Measurements from ENCODE around the gene HPS5.
"Not testable (repeated sequence)": the region's sequence is repeated elsewhere in the genome, so short reads cannot be mapped to it uniquely, and the experiment has no call there.

Gene HPS5

DNA sequence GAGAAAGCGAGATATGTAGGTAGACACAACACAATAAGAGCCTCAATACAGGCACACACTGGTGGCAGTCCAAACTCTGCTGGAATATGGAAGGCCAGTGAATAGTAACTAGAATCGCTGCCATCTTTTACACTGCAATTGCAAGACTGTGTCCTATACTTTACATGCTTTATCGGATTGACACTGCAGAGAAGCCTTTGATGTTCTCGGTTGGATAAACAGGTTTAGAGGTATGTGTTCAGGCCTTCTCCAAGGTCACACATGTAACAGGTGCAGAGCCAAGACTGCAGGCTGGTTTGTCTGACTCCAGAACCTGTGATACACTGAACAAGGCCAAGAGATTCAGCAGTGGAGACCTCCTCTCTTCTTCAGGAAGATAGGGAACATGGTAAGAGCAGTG is 50.7 kb downstream of the HPS5 start:
- H3K4me3 ChIP-seq (ENCODE audit: low read depth, low read length) = no peak overlapping the region
- no peak for DNase-seq (ENCODE audit: low read depth, low spot score)
- POLR2A ChIA-PET = no interaction called here
- TF ChIP-seq, protein P1, sequence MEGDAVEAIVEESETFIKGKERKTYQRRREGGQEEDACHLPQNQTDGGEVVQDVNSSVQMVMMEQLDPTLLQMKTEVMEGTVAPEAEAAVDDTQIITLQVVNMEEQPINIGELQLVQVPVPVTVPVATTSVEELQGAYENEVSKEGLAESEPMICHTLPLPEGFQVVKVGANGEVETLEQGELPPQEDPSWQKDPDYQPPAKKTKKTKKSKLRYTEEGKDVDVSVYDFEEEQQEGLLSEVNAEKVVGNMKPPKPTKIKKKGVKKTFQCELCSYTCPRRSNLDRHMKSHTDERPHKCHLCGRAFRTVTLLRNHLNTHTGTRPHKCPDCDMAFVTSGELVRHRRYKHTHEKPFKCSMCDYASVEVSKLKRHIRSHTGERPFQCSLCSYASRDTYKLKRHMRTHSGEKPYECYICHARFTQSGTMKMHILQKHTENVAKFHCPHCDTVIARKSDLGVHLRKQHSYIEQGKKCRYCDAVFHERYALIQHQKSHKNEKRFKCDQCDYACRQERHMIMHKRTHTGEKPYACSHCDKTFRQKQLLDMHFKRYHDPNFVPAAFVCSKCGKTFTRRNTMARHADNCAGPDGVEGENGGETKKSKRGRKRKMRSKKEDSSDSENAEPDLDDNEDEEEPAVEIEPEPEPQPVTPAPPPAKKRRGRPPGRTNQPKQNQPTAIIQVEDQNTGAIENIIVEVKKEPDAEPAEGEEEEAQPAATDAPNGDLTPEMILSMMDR (IDR thresholded peaks at IDR 0.05; ENCODE audit: insufficient read depth, low read length, missing control alignments) = no peak
- CTCF ChIA-PET = no interaction called here

DNA sequence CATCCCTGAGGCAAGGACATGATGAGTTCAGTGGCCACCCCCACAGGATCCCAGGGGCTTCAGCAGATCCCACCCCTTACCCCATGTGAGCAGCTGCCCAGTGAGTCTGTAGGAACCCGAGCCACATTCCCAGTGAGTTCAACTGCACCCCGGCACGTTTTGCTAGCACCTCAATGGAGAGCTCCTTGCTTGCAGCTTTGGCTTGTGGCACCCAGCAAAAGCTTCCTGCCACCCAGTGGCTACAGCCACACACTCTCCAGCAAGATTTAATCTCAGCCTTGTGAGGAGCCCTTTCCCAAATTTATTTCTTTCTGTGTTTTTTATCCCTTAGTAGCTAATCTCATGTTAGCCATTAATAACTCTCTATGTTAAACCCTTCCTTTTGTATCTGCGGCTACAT is 51.8 kb downstream of the HPS5 start:
- ChIA-PET CTCF (interaction anchor here (0.8 kb wide), 1 partner anchor 26 kb away, joined by 3 read pairs; no protein-coding TSS in a partner anchor), POLR2A (interaction anchor here (0.6 kb wide), 1 partner anchor 71 kb away, joined by 3 read pairs; no protein-coding TSS in a partner anchor)
- TF ChIP-seq, protein P1 (IDR thresholded peaks at IDR 0.05; ENCODE audit: insufficient read depth, low read length, missing control alignments) = no peak
- H3K4me3 ChIP-seq (ENCODE audit: low read depth, low read length) = no peak overlapping the region
- DNase-seq (ENCODE audit: low read depth, low spot score) = no peak

DNA sequence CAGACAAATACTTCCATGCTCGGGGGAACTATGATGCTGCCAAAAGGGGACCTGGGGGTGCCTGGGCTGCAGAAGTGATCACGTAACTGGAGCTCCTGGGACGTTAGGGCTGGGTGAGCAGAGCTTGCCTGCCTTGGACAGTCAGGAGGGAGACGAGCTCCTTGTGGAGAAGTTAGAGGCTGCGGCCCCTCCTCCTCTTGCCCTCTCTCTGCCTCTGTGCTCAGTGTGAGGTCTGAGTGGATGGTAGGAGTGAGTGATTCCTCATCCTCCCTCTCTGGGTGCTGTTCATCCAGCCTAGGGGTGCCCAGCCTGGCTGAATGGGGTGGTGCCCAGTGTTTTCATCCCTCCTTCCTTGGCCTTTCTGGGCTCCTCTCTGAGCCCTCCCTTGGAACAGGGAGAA is 52.7 kb downstream of the HPS5 start:
- POLR2A ChIA-PET; H3K4me3 ChIP-seq (ENCODE audit: low read depth, low read length); DNase-seq (ENCODE audit: low read depth, low spot score): not testable (repeated sequence)
- CTCF ChIA-PET = interaction anchor here (0.9 kb wide), 1 partner anchor 25 kb away, joined by 3 read pairs; no protein-coding TSS in a partner anchor

DNA sequence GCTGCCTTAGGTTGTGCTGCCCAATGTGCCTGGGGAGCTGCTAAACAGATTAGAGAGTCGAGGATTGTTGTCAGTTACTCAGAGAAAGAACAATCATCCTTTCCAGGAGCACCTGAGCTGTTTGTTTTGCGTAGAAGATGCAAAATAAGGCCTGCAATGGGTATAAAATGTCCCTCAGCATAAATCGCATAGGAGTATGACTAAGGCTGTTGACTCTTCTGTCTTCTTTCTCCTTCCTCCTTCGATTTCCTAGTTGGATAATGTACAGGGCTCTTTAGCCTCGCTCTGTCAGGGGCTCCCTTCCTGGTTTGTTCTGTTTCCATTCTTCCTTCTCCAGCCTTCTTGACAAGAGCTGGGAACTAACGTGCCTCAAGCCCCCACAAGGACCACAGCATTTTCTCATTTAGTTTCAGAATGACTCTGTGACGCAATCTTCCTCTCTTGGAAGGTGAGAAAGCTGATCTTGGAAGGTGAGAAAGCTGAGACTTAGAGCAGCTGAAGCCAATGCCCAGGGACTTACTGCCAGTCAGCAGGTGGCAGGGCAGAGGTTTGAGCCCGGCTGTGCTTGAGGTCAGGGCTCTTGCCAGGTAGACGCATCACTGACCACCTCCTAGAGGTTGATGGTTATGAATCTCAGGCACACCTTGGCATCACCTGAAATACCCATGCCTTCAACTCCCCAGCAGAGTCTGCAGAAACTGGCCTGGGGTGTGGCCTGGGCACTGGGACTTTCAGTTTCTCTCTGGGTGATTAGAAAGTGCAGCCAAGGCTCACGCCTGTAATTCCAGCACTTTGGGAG is 54.4 kb downstream of the HPS5 start:
- CTCF ChIA-PET = not testable (repeated sequence)

DNA sequence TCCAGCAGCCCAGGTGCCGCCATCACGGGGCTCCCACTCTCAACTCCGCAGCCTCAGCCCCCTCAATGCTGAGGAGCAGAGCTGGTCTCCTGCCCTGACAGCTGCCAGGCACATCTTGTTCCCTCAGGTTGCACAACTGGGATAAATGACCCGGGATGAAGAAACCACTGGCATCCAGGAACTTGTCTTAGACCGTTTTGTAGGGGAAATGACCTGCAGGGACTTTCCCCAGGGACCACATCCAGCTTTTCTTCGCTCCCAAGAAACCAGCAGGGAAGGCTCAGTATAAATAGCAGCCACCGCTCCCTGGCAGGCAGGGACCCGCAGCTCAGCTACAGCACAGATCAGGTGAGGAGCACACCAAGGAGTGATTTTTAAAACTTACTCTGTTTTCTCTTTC is 56.0 kb downstream of the HPS5 start, which contains the start of gene SAA1:
TSS of gene SAA1 (plus strand) at position 316 of the 400 bp plus-strand sequence. CDS start 624 bp downstream, outside the sequence.
- CTCF ChIA-PET = interaction anchor here (1.1 to 1.4 kb wide), 2 partner anchors 13 to 22 kb away, joined by 3 to 5 read pairs; no protein-coding TSS in a partner anchor
- no peak for DNase-seq (ENCODE audit: low read depth, low spot score)
- no peak within 1 kb of the TSS for H3K4me3 ChIP-seq (ENCODE audit: low read depth, low read length)
- TF ChIP-seq, protein P1 (IDR thresholded peaks at IDR 0.05; ENCODE audit: insufficient read depth, low read length, missing control alignments) = no peak
- POLR2A ChIA-PET = no interaction called here

More for the DNA sequence above, 54.4 kb downstream of the HPS5 start:
- DNase-seq (ENCODE audit: low read depth, low spot score); POLR2A ChIA-PET; H3K4me3 ChIP-seq (ENCODE audit: low read depth, low read length): not testable (repeated sequence)

DNA sequence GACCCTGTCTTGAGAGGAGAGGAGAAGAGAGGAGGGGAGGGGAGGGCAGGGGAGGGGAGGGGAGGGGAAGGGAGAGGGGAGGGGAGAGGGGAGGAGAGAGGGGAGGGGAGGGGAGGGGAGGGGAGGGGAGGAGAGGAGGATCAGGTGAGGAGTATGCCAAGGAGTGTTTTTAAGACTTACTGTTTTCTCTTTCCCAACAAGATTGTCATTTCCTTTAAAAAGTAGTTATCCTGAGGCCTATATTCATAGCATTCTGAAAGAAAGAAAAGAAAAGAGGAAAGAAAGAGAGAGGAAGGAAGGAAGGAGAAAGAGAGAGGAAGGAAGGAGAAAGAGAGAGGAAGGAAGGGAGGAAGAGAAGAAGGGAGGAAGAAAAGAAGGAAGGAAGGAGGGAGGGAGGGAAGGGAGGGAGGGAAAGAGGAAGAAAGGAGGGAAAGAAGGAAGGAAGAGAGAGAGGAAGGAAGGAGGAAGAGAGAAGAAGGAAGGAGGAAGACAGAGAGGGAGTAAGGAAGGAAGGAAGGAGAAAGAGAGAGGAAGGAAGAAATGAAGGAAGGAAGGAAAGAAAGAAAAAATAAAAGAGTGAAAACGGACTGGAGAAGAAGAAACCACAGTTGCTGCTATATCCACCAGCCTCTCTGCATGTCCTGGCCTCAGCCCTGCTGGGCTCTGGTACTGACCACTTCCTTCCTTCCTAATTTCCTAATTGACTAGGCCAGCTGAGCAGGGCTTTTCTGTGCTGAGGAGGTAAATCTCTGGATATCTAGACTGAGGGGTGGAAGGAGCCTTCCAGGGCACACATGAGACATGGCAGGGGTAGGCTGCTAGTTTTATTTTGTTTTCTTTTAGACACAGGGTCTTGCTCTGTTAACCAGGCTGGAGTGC is 57.0 kb downstream of the HPS5 start:
- CTCF ChIA-PET = interaction anchor here (1.1 to 2.0 kb wide), 3 partner anchors 12 to 21 kb away, joined by 3 to 7 read pairs (median 5); no protein-coding TSS in a partner anchor
- TF ChIP-seq, protein P1 (IDR thresholded peaks at IDR 0.05; ENCODE audit: insufficient read depth, low read length, missing control alignments) = no peak
- POLR2A ChIA-PET = no interaction called here
- no peak overlapping the region for H3K4me3 ChIP-seq (ENCODE audit: low read depth, low read length)
- no peak for DNase-seq (ENCODE audit: low read depth, low spot score)

DNA sequence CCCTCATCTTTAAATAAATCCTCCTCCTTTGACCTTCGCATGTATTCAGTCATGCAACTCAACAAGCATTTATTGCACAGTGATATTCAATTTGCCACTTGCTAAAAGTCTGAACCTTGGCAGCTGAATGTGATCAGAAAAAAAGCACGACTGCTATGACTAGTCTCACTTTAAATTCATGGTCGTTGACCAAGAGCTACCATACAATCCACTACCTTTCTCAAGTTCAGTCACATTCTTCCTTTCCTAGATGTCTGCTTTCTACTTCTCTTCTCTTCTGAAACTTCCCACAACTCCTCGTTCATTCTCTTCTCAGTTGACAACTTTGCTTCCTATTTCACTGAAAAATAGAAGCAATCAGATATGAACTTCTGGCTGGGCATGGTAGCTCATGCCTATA is 57.9 kb downstream of the HPS5 start:
- no peak for DNase-seq (ENCODE audit: low read depth, low spot score)
- no peak overlapping the region for H3K4me3 ChIP-seq (ENCODE audit: low read depth, low read length)
- TF ChIP-seq, protein P1 (IDR thresholded peaks at IDR 0.05; ENCODE audit: insufficient read depth, low read length, missing control alignments) = no peak
- CTCF ChIA-PET = interaction anchor here (1.2 to 2.0 kb wide), 2 partner anchors 10 to 20 kb away, joined by 3 to 7 read pairs; no protein-coding TSS in a partner anchor
- POLR2A ChIA-PET = interaction anchor here (0.6 kb wide), 1 partner anchor 132 kb away, joined by 3 read pairs; no protein-coding TSS in a partner anchor

DNA sequence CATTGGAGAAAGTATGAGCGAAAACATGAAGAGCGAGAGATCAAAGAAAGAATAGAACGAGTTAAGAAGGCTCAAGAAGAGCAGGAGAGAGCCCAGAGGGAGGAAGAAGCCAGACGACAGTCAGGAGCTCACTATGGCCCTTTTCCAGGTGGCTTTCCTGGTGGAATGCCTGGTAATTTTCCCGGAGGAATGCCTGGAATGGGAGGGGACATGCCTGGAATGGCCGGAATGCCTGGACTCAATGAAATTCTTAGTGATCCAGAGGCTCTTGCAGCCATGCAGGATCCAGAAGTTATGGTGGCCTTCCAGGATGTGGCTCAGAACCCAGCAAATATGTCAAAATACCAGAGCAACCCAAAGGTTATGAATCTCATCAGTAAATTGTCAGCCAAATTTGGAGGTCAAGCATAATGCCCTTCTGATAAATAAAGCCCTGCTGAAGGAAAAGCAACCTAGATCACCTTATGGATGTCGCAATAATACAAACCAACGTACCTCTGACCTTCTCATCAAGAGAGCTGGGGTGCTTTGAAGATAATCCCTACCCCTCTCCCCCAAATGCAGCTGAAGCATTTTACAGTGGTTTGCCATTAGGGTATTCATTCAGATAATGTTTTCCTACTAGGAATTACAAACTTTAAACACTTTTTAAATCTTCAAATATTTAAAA is 59.1 kb downstream of the HPS5 start:
- ChIA-PET CTCF (interaction anchor here (1.2 to 2.0 kb wide), 2 partner anchors 11 to 19 kb away, joined by 3 to 7 read pairs; no protein-coding TSS in a partner anchor), POLR2A (interaction anchor here (1.2 kb wide), 1 partner anchor 50 kb away, joined by 3 read pairs; no protein-coding TSS in a partner anchor)
- not testable (repeated sequence) for H3K4me3 ChIP-seq (ENCODE audit: low read depth, low read length); DNase-seq (ENCODE audit: low read depth, low spot score)

Measured in AG04449 (cell line).